H9 (cell line): ENCODE measurements around the gene ZNF526. TPM values are rescaled to one million over a fixed set of nuclear protein-coding genes. Genes with fewer than 3 reads are reported as not detected.

Source experiments
- DNase-seq: peaks from one replicate; pipeline ENCODE4 v3.0.0-alpha.2; 2017
- H2AFZ ChIP-seq: one replicate; pipeline ENCODE4 v1.6.1; 2013; ENCODE audit warnings: mild to moderate bottlenecking, low read length, control low read depth, moderate library complexity
- H2AK5ac ChIP-seq: 2 replicates; pipeline ENCODE4 v1.6.1; 2013; ENCODE audit warnings: low read length, control low read depth, mixed read lengths; ENCODE audit not compliant: insufficient read length
- H2BK120ac ChIP-seq: one replicate; pipeline ENCODE4 v1.6.1; 2013; ENCODE audit warnings: low read depth, mild to moderate bottlenecking, low read length, control low read depth, inconsistent platforms; ENCODE audit not compliant: poor library complexity, severe bottlenecking
- H2BK12ac ChIP-seq: 2 replicates; pipeline ENCODE4 v1.6.1; 2013; ENCODE audit warnings: low read length, control low read depth, mixed read lengths, low read depth; ENCODE audit not compliant: insufficient read length
- H2BK15ac ChIP-seq: 2 replicates; pipeline ENCODE4 v1.6.1; 2013; ENCODE audit warnings: low read depth, low read length, control low read depth
- H2BK20ac ChIP-seq: one replicate; pipeline ENCODE4 v1.6.1; 2013; ENCODE audit warnings: low read depth, mild to moderate bottlenecking, low read length, control low read depth, inconsistent platforms; ENCODE audit not compliant: poor library complexity, severe bottlenecking
- H2BK5ac ChIP-seq: 2 replicates; pipeline ENCODE4 v1.6.1; 2013; ENCODE audit warnings: low read length, control low read depth, mixed read lengths; ENCODE audit not compliant: insufficient read length
- H3K14ac ChIP-seq: 2 replicates; pipeline ENCODE4 v1.6.1; 2013; ENCODE audit warnings: low read length, control low read depth; ENCODE audit not compliant: insufficient read depth
- H3K18ac ChIP-seq: 2 replicates; pipeline ENCODE4 v1.6.1; 2013; ENCODE audit warnings: low read depth, mild to moderate bottlenecking, mixed read lengths, low read length, control low read depth; ENCODE audit not compliant: insufficient read length
- H3K23ac ChIP-seq: 2 replicates; pipeline ENCODE4 v1.6.1; 2013; ENCODE audit warnings: low read length, control low read depth, mixed read lengths, low read depth; ENCODE audit not compliant: insufficient read length
- H3K23me2 ChIP-seq: 2 replicates; pipeline ENCODE4 v1.6.1; 2013; ENCODE audit warnings: low read depth, mild to moderate bottlenecking, mixed read lengths, low read length, control low read depth; ENCODE audit not compliant: insufficient read length, poor library complexity, severe bottlenecking
- H3K27ac ChIP-seq: 2 replicates; pipeline ENCODE4 v1.5.1; 2013; ENCODE audit warnings: low read length, control low read depth, mixed read lengths, low read depth; ENCODE audit not compliant: insufficient read length
- H3K27me3 ChIP-seq: 2 replicates; pipeline ENCODE4 v1.6.1; 2013; ENCODE audit warnings: low read length, control low read depth, inconsistent platforms; ENCODE audit not compliant: insufficient read depth
- H3K4ac ChIP-seq: 2 replicates; pipeline ENCODE4 v1.6.1; 2013; ENCODE audit warnings: low read depth, mild to moderate bottlenecking, control low read depth, inconsistent platforms, low read length, moderate library complexity
- H3K4me1 ChIP-seq: 2 replicates; pipeline ENCODE4 v1.6.1; 2013; ENCODE audit warnings: low read length, control low read depth, inconsistent platforms; ENCODE audit not compliant: insufficient read depth
- H3K4me2 ChIP-seq: 2 replicates; pipeline ENCODE4 v1.6.1; 2013; ENCODE audit warnings: low read length, control low read depth, mixed read lengths; ENCODE audit not compliant: insufficient read length, insufficient read depth
- H3K56ac ChIP-seq: 2 replicates; pipeline ENCODE4 v1.6.1; 2013; ENCODE audit warnings: low read depth, mild to moderate bottlenecking, mixed read lengths, low read length, control low read depth; ENCODE audit not compliant: insufficient read length
- H3K79me1 ChIP-seq: 2 replicates; pipeline ENCODE4 v1.6.1; 2013; ENCODE audit warnings: low read depth, mild to moderate bottlenecking, moderate library complexity, low read length, control low read depth, inconsistent platforms; ENCODE audit not compliant: insufficient read depth, poor library complexity, severe bottlenecking
- H3K79me2 ChIP-seq: 2 replicates; pipeline ENCODE4 v1.6.1; 2013; ENCODE audit warnings: low read length, control low read depth, inconsistent platforms; ENCODE audit not compliant: insufficient read depth
- H3K9ac ChIP-seq: 2 replicates; pipeline ENCODE4 v1.6.1; 2013; ENCODE audit warnings: low read length, control low read depth, mixed read lengths; ENCODE audit not compliant: insufficient read length; ENCODE audit errors: extremely low read depth
- H3K9me3 ChIP-seq: one replicate; pipeline ENCODE4 v1.6.1; 2013; ENCODE audit warnings: low read depth, low read length, inconsistent platforms; ENCODE audit not compliant: control insufficient read depth
- H3T11ph ChIP-seq: one replicate; pipeline ENCODE4 v1.6.1; 2013; ENCODE audit warnings: mild to moderate bottlenecking, low read length, control low read depth, inconsistent platforms
- H4K20me1 ChIP-seq: one replicate; pipeline ENCODE4 v1.6.1; 2013; ENCODE audit not compliant: control insufficient read depth, insufficient read length, insufficient read depth
- H4K5ac ChIP-seq: 2 replicates; pipeline ENCODE4 v1.6.1; 2013; ENCODE audit warnings: low read depth, mild to moderate bottlenecking, mixed read lengths, low read length, control low read depth; ENCODE audit not compliant: insufficient read length
- H4K8ac ChIP-seq: replicated peaks from 2 replicates; pipeline ENCODE4 v1.6.1; 2013; ENCODE audit warnings: low read length, control low read depth, mixed read lengths, low read depth; ENCODE audit not compliant: insufficient read length
- H4K91ac ChIP-seq: 2 replicates; pipeline ENCODE4 v1.6.1; 2013; ENCODE audit warnings: low read depth, mild to moderate bottlenecking, moderate library complexity, mixed read lengths, low read length, control low read depth; ENCODE audit not compliant: insufficient read length
- H3K27ac Mint-ChIP-seq, 3 experiments: 2 replicates in 2 of 3; 3 replicates in 1 of 3; pipeline ENCODE4 v1.8.0; 2020 to 2021; ENCODE audit warnings: mixed read lengths in 3 of 3, mild to moderate bottlenecking in 1 of 3, moderate library complexity in 1 of 3
- H3K27me3 Mint-ChIP-seq: 2 replicates; pipeline ENCODE4 v1.8.0; 2021; ENCODE audit warnings: low read depth, mild to moderate bottlenecking, moderate library complexity, mixed read lengths
- H3K36me3 Mint-ChIP-seq, 3 experiments: 2 replicates in 2 of 3; 3 replicates in 1 of 3; pipeline ENCODE4 v1.8.0; 2020 to 2021; ENCODE audit warnings: low read depth in 3 of 3, mixed read lengths in 3 of 3; ENCODE audit not compliant: insufficient read depth in 1 of 3
- H3K4me1 Mint-ChIP-seq, 2 experiments: 2 replicates each; pipeline ENCODE4 v1.8.0; 2020; ENCODE audit warnings: mixed read lengths in 2 of 2
- H3K4me3 Mint-ChIP-seq, 2 experiments: 2 replicates in 1 of 2; 3 replicates in 1 of 2; pipeline ENCODE4 v1.8.0; 2020 to 2021; ENCODE audit warnings: mild to moderate bottlenecking in 2 of 2, mixed read lengths in 2 of 2, moderate library complexity in 1 of 2
- H3K9me3 Mint-ChIP-seq, 2 experiments: 2 replicates in 1 of 2; 3 replicates in 1 of 2; pipeline ENCODE4 v1.8.0; 2020; ENCODE audit warnings: mild to moderate bottlenecking in 2 of 2, mixed read lengths in 2 of 2, moderate library complexity in 1 of 2
- CTCF ChIP-seq: fragments of 200-600 bp; sonication (generic); conservative IDR thresholded peaks from 3 replicates; pipeline ENCODE4 v1.8.0; 2021; ENCODE audit warnings: antibody characterized with exemption, mild to moderate bottlenecking
- WGBS: extraction: QIAGEN DNeasy Blood & Tissue Kit; methylation state at CpG from one replicate; pipeline ENCODE4 v1.1.7; 2013; ENCODE audit warnings: missing lambda C conversion rate, low lambda C conversion rate, mixed read lengths; ENCODE audit not compliant: insufficient read length; ENCODE audit errors: extremely low coverage; 5-methylcytosine and 5-hydroxymethylcytosine counted together
- total RNA-seq: library from RNA; stranded (reverse); gene quantifications from 2 replicates; pipeline ENCODE4 v1.2.1, GENCODE V29; 2021

The ZNF526 gene
- total RNA-seq, 1 experiment from 2014 or later: 20.5 TPM

- Histone ChIP-seq H2AK5ac (no peak overlapping the region), H4K8ac (no peak overlapping the region), H3K4me2 (no peak overlapping the region), H2BK15ac (no peak overlapping the region), H3K4me1 (no peaks in the 10 kb centered on the region), H2BK20ac (no peak overlapping the region), H3K23me2 (peaks cover 8% of the 10 kb centered on the region), H3K79me1 (no peaks in the 10 kb centered on the region), H2AFZ (no peak overlapping the region), H2BK120ac (no peak overlapping the region), H4K20me1 (no peaks in the 10 kb centered on the region), H3K27me3 (no peaks in the 10 kb centered on the region), H3K79me2 (no peaks in the 10 kb centered on the region), H2BK5ac (no peak overlapping the region), H3K9me3 (no peaks in the 10 kb centered on the region), H4K5ac (no peak overlapping the region), H3K23ac (no peak overlapping the region), H3K14ac (no peak overlapping the region), H3K4ac (no peak overlapping the region), H3K27ac (no peak overlapping the region), H2BK12ac (no peak overlapping the region), H3K56ac (no peak overlapping the region), H3K18ac (no peak overlapping the region), H4K91ac (no peak overlapping the region), H3K9ac (no peak overlapping the region), H3T11ph (no peak overlapping the region)
- Mint-ChIP-seq H3K27me3 (no peaks in the 10 kb centered on the region), H3K4me1 (peaks cover 19 to 24% of the 10 kb centered on the region in 2 experiments), H3K36me3 (peaks cover 4 to 23% (median 16%) of the 10 kb centered on the region in 3 experiments; a peak in 6 of 7 replicates), H3K9me3 (no peaks in the 10 kb centered on the region; a peak in 2 of 5 replicates), H3K27ac (no peak overlapping the region), H3K4me3 (no peak overlapping the region)
- TF ChIP-seq CTCF: no peak
- no CpG with 5 or more reads among the region's 4 CpGs for WGBS
- DNase-seq: no peak
Observed at GRCh38 chr19:42276821-42277220, 56.7 kb downstream of the ZNF526 start.

Other genes starting within 250 kb of the ZNF526 start
- gene ATP1A3, start 226.1 kb upstream of the ZNF526 start, total RNA-seq: 11.6 and 12.0 TPM in 2 replicates
- 43.1 and 45.0 TPM in 2 replicates for gene GRIK5, start 150.1 kb upstream of the ZNF526 start, total RNA-seq
- 35.6 and 36.3 TPM in 2 replicates for gene ZNF574, start 144.1 kb upstream of the ZNF526 start, total RNA-seq
- 2.8 and 2.9 TPM in 2 replicates for gene POU2F2, start 87.9 kb upstream of the ZNF526 start, total RNA-seq
- 32.3 and 33.2 TPM in 2 replicates for gene DEDD2, start 2.6 kb upstream of the ZNF526 start, total RNA-seq
- 52.4 and 53.7 TPM in 2 replicates for gene GSK3A, start 22.3 kb downstream of the ZNF526 start, total RNA-seq
- 120 and 126 TPM in 2 replicates for gene ERF, start 34.8 kb downstream of the ZNF526 start, total RNA-seq
- gene CIC, start 48.9 kb downstream of the ZNF526 start, total RNA-seq: 54.0 and 56.0 TPM in 2 replicates
- 2.9 and 3.2 TPM in 2 replicates for gene PRR19, start 81.8 kb downstream of the ZNF526 start, total RNA-seq
- 109 and 113 TPM in 2 replicates for gene PAFAH1B3, start 82.3 kb downstream of the ZNF526 start, total RNA-seq
- 2.8 and 4.5 TPM in 2 replicates for gene TMEM145, start 93.0 kb downstream of the ZNF526 start, total RNA-seq
- 28.4 and 28.8 TPM in 2 replicates for gene MEGF8, start 105.3 kb downstream of the ZNF526 start, total RNA-seq
- 7.1 and 8.8 TPM in 2 replicates for gene CNFN, start 170.0 kb downstream of the ZNF526 start, total RNA-seq
- gene LIPE, start 207.1 kb downstream of the ZNF526 start, total RNA-seq: 5.7 and 6.3 TPM in 2 replicates
- gene CXCL17, start 222.6 kb downstream of the ZNF526 start, total RNA-seq: not detected in 2 replicates